DOHH2 (cell line): ENCODE results near the gene SLC12A4.

ENCODE experiments used
- EZH2phosphoT487 ChIP-seq: fragments of 200-600 bp; sonication (generic); IDR thresholded peaks from 2 replicates; pipeline ENCODE4 v1.6.1; 2017; ENCODE audit warnings: borderline replicate concordance, mild to moderate bottlenecking, antibody characterized with exemption, low read length, moderate library complexity, mixed read lengths
- TF ChIP-seq, protein P1 (sequence below): fragments of 200-600 bp; sonication (generic); IDR thresholded peaks from one replicate; pipeline ENCODE4 v1.5.1; 2014; ENCODE audit warnings: antibody characterized with exemption, mild to moderate bottlenecking, low read depth, low read length; ENCODE audit not compliant: poor library complexity, severe bottlenecking

DNA sequence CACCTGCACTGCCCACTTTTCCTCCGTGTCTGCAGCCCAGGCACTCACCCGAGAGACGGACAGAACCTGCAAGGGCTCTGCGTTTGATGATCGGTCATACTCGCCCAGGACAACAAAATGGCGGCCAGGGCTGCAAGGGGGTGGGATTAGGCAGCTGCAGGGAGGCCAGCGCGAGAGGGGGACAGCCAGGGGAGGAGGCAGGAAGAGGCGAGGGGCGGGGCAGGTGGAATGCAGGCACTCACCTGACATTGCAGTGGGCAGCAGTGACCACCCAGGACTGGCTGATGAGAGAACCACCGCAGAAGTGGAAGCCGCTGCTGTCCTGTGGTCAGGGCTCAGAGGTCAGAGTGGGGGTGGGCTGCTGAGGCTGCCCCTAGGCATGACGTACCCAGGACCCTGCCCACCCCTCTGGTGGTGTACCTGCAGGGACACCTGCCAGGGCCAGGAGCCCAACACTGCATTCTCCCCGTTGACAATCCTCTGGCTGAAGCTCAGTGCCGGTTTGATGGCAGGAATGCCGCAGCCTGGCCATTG, 37.7 kb downstream of the SLC12A4 start:
- TF ChIP-seq, protein P1, sequence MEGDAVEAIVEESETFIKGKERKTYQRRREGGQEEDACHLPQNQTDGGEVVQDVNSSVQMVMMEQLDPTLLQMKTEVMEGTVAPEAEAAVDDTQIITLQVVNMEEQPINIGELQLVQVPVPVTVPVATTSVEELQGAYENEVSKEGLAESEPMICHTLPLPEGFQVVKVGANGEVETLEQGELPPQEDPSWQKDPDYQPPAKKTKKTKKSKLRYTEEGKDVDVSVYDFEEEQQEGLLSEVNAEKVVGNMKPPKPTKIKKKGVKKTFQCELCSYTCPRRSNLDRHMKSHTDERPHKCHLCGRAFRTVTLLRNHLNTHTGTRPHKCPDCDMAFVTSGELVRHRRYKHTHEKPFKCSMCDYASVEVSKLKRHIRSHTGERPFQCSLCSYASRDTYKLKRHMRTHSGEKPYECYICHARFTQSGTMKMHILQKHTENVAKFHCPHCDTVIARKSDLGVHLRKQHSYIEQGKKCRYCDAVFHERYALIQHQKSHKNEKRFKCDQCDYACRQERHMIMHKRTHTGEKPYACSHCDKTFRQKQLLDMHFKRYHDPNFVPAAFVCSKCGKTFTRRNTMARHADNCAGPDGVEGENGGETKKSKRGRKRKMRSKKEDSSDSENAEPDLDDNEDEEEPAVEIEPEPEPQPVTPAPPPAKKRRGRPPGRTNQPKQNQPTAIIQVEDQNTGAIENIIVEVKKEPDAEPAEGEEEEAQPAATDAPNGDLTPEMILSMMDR, result no peak
- no peak for TF ChIP-seq EZH2phosphoT487
